MCF 10A (cell line): ENCODE results near the gene EDC3. TPM values are rescaled to one million over a fixed set of nuclear protein-coding genes. Genes with fewer than 3 reads are reported as not detected.
"Not testable (repeated sequence)": the region's sequence is repeated elsewhere in the genome, so short reads cannot be mapped to it uniquely, and the experiment has no call there.

Experiments
- BruUV-seq: library from RNA; stranded (reverse); fragments of 400-500 nt; replicated peaks from 2 replicates; lab custom pipeline; 2021; lab: Mats Ljungman, UMichigan
- CTCF ChIA-PET: fragments of 300-600 bp; sonication (Branson Sonifier 250); formaldehyde crosslinking; extraction: SDS; loops from one replicate; lab custom pipeline; 2021; ENCODE audit warnings: antibody characterized with exemption, inconsistent platforms; lab: Yijun Ruan, JAX
- POLR2A ChIA-PET: fragments of 300-600, 350-650 bp; sonication (Branson Sonifier 250); formaldehyde crosslinking; extraction: SDS; loops from one replicate; lab custom pipeline; 2020; ENCODE audit warnings: antibody characterized with exemption, inconsistent platforms; lab: Yijun Ruan, JAX
- DNase-seq: peaks from one replicate; pipeline ENCODE4 v3.0.0-alpha.2; 2018; ENCODE audit not compliant: unreplicated experiment
- H3K27ac Mint-ChIP-seq: one replicate; pipeline ENCODE4 v1.8.0; 2022; ENCODE audit warnings: mild to moderate bottlenecking, low read depth, mixed read lengths; ENCODE audit not compliant: unreplicated experiment
- H3K27me3 Mint-ChIP-seq: one replicate; pipeline ENCODE4 v1.8.0; 2022; ENCODE audit warnings: mixed read lengths; ENCODE audit not compliant: insufficient read depth, unreplicated experiment
- H3K36me3 Mint-ChIP-seq: one replicate; pipeline ENCODE4 v1.8.0; 2022; ENCODE audit warnings: mild to moderate bottlenecking, moderate library complexity, mixed read lengths; ENCODE audit not compliant: insufficient read depth, unreplicated experiment
- H3K4me1 Mint-ChIP-seq: one replicate; pipeline ENCODE4 v1.8.0; 2022; ENCODE audit warnings: mixed read lengths; ENCODE audit not compliant: insufficient read depth, unreplicated experiment
- H3K4me3 Mint-ChIP-seq: one replicate; pipeline ENCODE4 v1.8.0; 2022; ENCODE audit warnings: mild to moderate bottlenecking, moderate library complexity, mixed read lengths; ENCODE audit not compliant: unreplicated experiment
- H3K9me3 Mint-ChIP-seq: one replicate; pipeline ENCODE4 v1.8.0; 2022; ENCODE audit warnings: mixed read lengths; ENCODE audit not compliant: unreplicated experiment
- CTCF ChIP-seq: fragments of 200-600 bp; IDR thresholded peaks from one replicate; pipeline ENCODE4 v1.8.0; 2022; ENCODE audit warnings: antibody characterized with exemption, mild to moderate bottlenecking; ENCODE audit not compliant: unreplicated experiment
- intact Hi-C: fragments of 100-400 bp; cut with micrococcal nuclease; formaldehyde crosslinking; loops from 2 replicates; pipeline ENCODE4 v1.14.1; 2022
- total RNA-seq: library from RNA; stranded (reverse); gene quantifications from 2 replicates; pipeline ENCODE4 v1.2.3, GENCODE V29; 2022

Gene EDC3
- total RNA-seq, 1 experiment from 2014 or later, result 42.8 TPM

DNA sequence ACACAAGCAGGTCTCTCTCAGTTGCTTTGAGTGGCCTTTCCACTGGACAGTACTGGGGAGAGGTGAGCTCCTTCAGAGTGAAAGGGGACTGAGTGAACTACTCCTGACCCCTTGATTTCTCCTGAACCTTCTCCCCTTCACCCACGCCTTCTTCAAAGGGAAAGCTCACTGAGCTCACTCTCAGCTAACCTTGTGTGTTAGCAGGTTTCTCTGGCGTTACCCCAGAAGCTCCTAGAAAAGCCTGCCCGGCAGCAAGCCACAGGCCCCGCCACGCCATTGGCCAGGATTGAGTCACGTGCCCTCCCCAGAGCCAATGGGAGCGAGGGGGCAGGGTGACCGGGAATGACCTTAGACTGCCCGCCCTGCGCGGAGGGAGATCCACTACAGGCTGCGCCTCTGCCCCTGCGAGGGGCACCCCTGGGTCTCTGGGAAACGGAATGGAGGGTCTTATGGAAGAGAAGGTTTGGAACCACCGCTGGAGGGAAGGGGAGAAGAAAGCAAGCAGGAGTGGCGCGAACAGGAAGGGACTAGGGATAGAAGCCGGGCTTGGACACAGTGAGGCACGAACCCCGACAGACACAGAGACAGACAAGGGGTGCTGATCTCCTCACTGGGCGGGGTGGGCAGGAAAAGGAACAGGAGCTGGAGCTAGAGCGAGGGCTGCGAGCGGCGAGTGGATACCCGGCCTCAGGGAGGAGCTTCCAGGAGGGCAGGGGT is 97.5 kb downstream of the EDC3 start:
- BruUV-seq, result no TSS peak
- no peak for TF ChIP-seq CTCF
- peaks cover 6% of the 10 kb centered on the region for H3K36me3 Mint-ChIP-seq
- peak overlapping the region; percentile 88 for H3K27ac Mint-ChIP-seq
- H3K27me3 Mint-ChIP-seq, result no peaks in the 10 kb centered on the region
- peak overlapping the region; percentile 80 for H3K4me3 Mint-ChIP-seq
- ChIA-PET CTCF (interaction anchor here (0.6 to 1.9 kb wide), 3 partner anchors 10 to 1510 kb away, joined by 3 to 6 read pairs (median 3); no protein-coding TSS in a partner anchor), POLR2A (interaction anchor here (0.6 to 2.0 kb wide), 11 partner anchors 9 to 1354 kb away, joined by 3 to 21 read pairs (median 8); partner anchors contain the start of genes ARID3B and CLK3)
- H3K4me1 Mint-ChIP-seq, result peaks cover 9% of the 10 kb centered on the region
- H3K9me3 Mint-ChIP-seq, result no peaks in the 10 kb centered on the region
- DNase-seq, result peak; percentile 92
- intact Hi-C loops, result no loop called here

DNA sequence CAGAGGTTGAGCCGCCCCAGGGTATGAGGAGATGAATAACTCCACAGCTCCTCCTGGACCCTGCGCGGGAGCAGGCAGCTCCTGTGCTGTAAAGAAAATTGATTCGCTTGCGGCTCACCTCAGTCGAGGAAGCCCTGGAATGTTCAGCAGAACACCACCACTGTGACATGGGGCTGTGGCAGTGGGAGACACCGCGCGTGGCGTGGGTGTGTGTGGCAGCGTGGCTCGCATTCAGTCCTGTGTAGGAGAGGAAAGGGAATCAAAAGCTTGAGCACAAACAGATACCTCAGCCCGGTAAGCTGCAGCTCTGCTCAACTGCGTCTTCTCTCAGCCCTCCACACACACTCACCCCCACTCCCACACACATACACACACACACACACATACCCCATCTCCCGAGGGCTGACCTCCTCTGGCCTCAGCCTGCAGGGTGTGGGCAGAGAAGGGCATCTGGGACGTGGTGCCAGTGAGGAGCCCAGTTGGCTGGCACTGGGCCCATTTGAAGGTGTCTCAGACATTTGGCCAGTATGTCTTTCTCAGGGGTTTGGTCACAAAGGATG is 98.6 kb downstream of the EDC3 start:
- H3K9me3 Mint-ChIP-seq, BruUV-seq, DNase-seq, intact Hi-C loops, H3K36me3 Mint-ChIP-seq, CTCF ChIA-PET, H3K27ac Mint-ChIP-seq, H3K27me3 Mint-ChIP-seq, H3K4me1 Mint-ChIP-seq, H3K4me3 Mint-ChIP-seq: not testable (repeated sequence)
- POLR2A ChIA-PET, result interaction anchor here (1.6 to 2.0 kb wide), 4 partner anchors 8 to 51 kb away, joined by 12 to 14 read pairs (median 13); no protein-coding TSS in a partner anchor

- H3K9me3 Mint-ChIP-seq, H3K27ac Mint-ChIP-seq, POLR2A ChIA-PET, DNase-seq, H3K4me3 Mint-ChIP-seq, H3K4me1 Mint-ChIP-seq, H3K27me3 Mint-ChIP-seq, H3K36me3 Mint-ChIP-seq, BruUV-seq, intact Hi-C loops, CTCF ChIA-PET: not testable (repeated sequence)
Observed at GRCh38 chr15:74596736-74597135, 99.1 kb downstream of the EDC3 start.

DNA sequence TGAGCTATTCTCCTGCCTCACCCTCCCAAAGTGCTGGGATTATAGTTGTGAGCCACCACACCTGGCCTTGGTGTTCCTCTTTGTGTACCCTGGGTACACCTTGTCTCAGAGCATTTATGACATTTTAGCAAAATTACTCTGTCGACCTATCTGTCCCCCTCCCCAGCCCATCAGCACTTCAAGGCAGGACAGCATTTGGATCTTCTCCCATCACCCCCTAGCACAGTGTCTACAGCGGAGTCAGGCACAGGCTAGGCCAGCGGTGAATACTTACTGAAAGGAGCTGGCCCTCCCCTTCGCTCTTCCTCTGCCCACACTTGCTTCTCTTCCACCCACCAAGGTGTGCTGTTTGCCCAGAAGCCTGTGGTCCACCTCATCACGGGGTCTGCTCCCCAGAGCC is 100.6 kb downstream of the EDC3 start:
- ChIA-PET POLR2A (no interaction called here), CTCF (interaction anchor here (0.7 kb wide), 1 partner anchor 218 kb away, joined by 3 read pairs; no protein-coding TSS in a partner anchor)
- peaks cover 9% of the 10 kb centered on the region for H3K4me1 Mint-ChIP-seq
- H3K27me3 Mint-ChIP-seq, result no peaks in the 10 kb centered on the region
- intact Hi-C loops, result no loop called here
- H3K36me3 Mint-ChIP-seq, result peaks cover 6% of the 10 kb centered on the region
- no TSS peak for BruUV-seq
- no peaks in the 10 kb centered on the region for H3K9me3 Mint-ChIP-seq
- no peak for DNase-seq
- H3K27ac Mint-ChIP-seq, result no peak overlapping the region
- H3K4me3 Mint-ChIP-seq, result no peak overlapping the region
- no peak for TF ChIP-seq CTCF

DNA sequence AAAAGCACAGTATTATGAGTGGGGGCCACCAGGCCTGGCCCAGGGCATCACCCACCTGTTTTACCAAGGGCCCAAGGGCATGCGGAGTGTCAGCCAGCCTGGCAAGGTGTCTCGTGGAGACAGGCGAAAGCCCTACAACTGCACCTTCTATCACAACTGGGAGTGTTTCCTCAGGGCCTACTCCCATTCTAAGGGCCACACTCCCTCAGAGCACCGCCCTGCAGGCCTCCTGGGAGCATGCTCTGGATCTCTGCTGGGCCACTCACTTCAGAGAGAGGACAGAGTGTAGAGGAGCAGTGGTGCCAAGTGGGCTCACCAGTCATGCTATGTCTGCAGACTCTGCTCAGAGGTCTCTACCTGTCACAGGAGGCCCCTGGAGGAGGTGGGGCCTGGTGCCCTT is 101.4 kb downstream of the EDC3 start:
- no peak for TF ChIP-seq CTCF
- ChIA-PET POLR2A (no interaction called here), CTCF (no interaction called here)
- BruUV-seq, result no TSS peak
- Mint-ChIP-seq H3K27me3 (no peaks in the 10 kb centered on the region), H3K4me1 (peaks cover 9% of the 10 kb centered on the region), H3K4me3 (no peak overlapping the region), H3K36me3 (peaks cover 6% of the 10 kb centered on the region), H3K9me3 (no peaks in the 10 kb centered on the region), H3K27ac (no peak overlapping the region)
- no peak for DNase-seq
- intact Hi-C loops, result no loop called here
